CD14-positive monocyte (primary cell): Measurements from ENCODE around the gene SLC26A6. TPM values are rescaled to one million over a fixed set of nuclear protein-coding genes. Genes with fewer than 3 reads are reported as not detected.

Experiments
- DNase-seq, 3 donors: peaks; one replicate each; pipeline ENCODE4 v3.0.0-alpha.2; 2011 to 2022
- H2AFZ ChIP-seq: 2 replicates; pipeline ENCODE4 v1.6.0; 2012; ENCODE audit warnings: mild to moderate bottlenecking, low read depth, low read length, inconsistent platforms; ENCODE audit not compliant: insufficient read depth, poor library complexity, severe bottlenecking
- H3K27ac ChIP-seq, 2 donors: 1 replicate in 1 of 2; 2 replicates in 1 of 2; pipeline ENCODE4 v1.5.1; 2012 to 2013; ENCODE audit warnings: low read length in 2 of 2, control low read depth in 1 of 2, inconsistent platforms in 1 of 2, low read depth in 1 of 2, mild to moderate bottlenecking in 1 of 2
- H3K27me3 ChIP-seq, 2 donors: one replicate each; pipeline versions ENCODE4 v1.6.0 to v1.6.1; 2011 to 2013; ENCODE audit warnings: low read length in 2 of 2; ENCODE audit not compliant: control insufficient read depth in 2 of 2, insufficient read depth in 2 of 2
- H3K36me3 ChIP-seq, 2 donors: replicated peaks in 1 of 2; 1 replicate in 1 of 2; 2 replicates in 1 of 2; pipeline versions ENCODE4 v1.5.1 to v1.6.1; 2012 to 2013; ENCODE audit warnings: low read length in 2 of 2, control low read depth in 1 of 2, inconsistent platforms in 1 of 2, mild to moderate bottlenecking in 1 of 2; ENCODE audit not compliant: insufficient read depth in 2 of 2, control insufficient read depth in 1 of 2
- H3K4me1 ChIP-seq, 2 donors: 1 replicate in 1 of 2; 2 replicates in 1 of 2; pipeline versions ENCODE4 v1.5.1 to v1.6.1; 2012 to 2013; ENCODE audit warnings: low read length in 2 of 2, control low read depth in 1 of 2, inconsistent platforms in 1 of 2, mild to moderate bottlenecking in 1 of 2, moderate library complexity in 1 of 2; ENCODE audit not compliant: insufficient read depth in 2 of 2, control insufficient read depth in 1 of 2
- H3K4me2 ChIP-seq: replicated peaks from 2 replicates; pipeline ENCODE3; 2012; ENCODE audit warnings: low read length, moderate library complexity, mild to moderate bottlenecking; ENCODE audit not compliant: poor library complexity, severe bottlenecking; ENCODE audit errors: extremely low read depth
- H3K4me3 ChIP-seq, 3 experiments: fragments of 200-600 bp in 1 of 3; sonication (generic) in 1 of 3; replicated peaks in 1 of 3; 1 replicate in 2 of 3; 2 replicates in 1 of 3; pipeline ENCODE4 v1.5.1; 2011 to 2013; ENCODE audit warnings: low read length in 3 of 3, mild to moderate bottlenecking in 3 of 3, control low read depth in 2 of 3, low read depth in 2 of 3, inconsistent platforms in 1 of 3, moderate library complexity in 1 of 3
- H3K79me2 ChIP-seq: 2 replicates; pipeline ENCODE4 v1.6.0; 2012; ENCODE audit warnings: mild to moderate bottlenecking, control low read depth, inconsistent platforms, low read length, moderate library complexity; ENCODE audit not compliant: insufficient read depth
- H3K9ac ChIP-seq: 2 replicates; pipeline ENCODE4 v1.6.0; 2017; ENCODE audit warnings: low read length, mild to moderate bottlenecking; ENCODE audit not compliant: insufficient read depth, poor library complexity, severe bottlenecking
- H3K9me3 ChIP-seq, 2 donors: replicated peaks in 1 of 2; 1 replicate in 1 of 2; 2 replicates in 1 of 2; pipeline versions ENCODE4 v1.5.1 to v1.6.1; 2012 to 2013; ENCODE audit warnings: low read length in 2 of 2, control low read depth in 1 of 2; ENCODE audit not compliant: control insufficient read depth in 1 of 2, insufficient read depth in 1 of 2
- H4K20me1 ChIP-seq: 2 replicates; pipeline ENCODE4 v1.6.0; 2012; ENCODE audit warnings: mild to moderate bottlenecking, low read length, control low read depth, moderate library complexity; ENCODE audit not compliant: insufficient read depth
- H3K27ac Mint-ChIP-seq, 7 donors: one replicate each; pipeline ENCODE4 v1.8.0; 2020; ENCODE audit warnings: mild to moderate bottlenecking in 7 of 7, mixed read lengths in 7 of 7, moderate library complexity in 6 of 7, inconsistent platforms in 2 of 7
- H3K27me3 Mint-ChIP-seq, 3 donors: one replicate each; pipeline ENCODE4 v1.8.0; 2021 to 2022; ENCODE audit warnings: low read depth in 3 of 3, mild to moderate bottlenecking in 3 of 3, mixed read lengths in 3 of 3, moderate library complexity in 3 of 3, inconsistent platforms in 1 of 3
- H3K36me3 Mint-ChIP-seq, 2 donors: one replicate each; pipeline ENCODE4 v1.8.0; 2020; ENCODE audit warnings: mixed read lengths in 2 of 2, inconsistent platforms in 1 of 2, mild to moderate bottlenecking in 1 of 2
- H3K4me1 Mint-ChIP-seq: one replicate; pipeline ENCODE4 v1.8.0; 2020; ENCODE audit warnings: mild to moderate bottlenecking, mixed read lengths
- H3K4me3 Mint-ChIP-seq, 2 donors: one replicate each; pipeline ENCODE4 v1.8.0; 2020; ENCODE audit warnings: mild to moderate bottlenecking in 2 of 2, mixed read lengths in 2 of 2, moderate library complexity in 1 of 2
- H3K9me3 Mint-ChIP-seq, 7 donors: one replicate each; pipeline ENCODE4 v1.8.0; 2020 to 2022; ENCODE audit warnings: mixed read lengths in 7 of 7, mild to moderate bottlenecking in 6 of 7, moderate library complexity in 6 of 7, inconsistent platforms in 2 of 7
- CTCF ChIP-seq: fragments of 200-600 bp; IDR thresholded peaks from one replicate; pipeline ENCODE4 v1.8.0; 2022; ENCODE audit warnings: antibody characterized with exemption, mild to moderate bottlenecking
- WGBS: methylation state at CpG from one replicate; pipeline ENCODE4 v1.1.5; 2013; ENCODE audit warnings: missing lambda C conversion rate; ENCODE audit not compliant: insufficient coverage; 5-methylcytosine and 5-hydroxymethylcytosine counted together
- intact Hi-C, 2 donors: fragments of 100-400 bp; cut with micrococcal nuclease; formaldehyde crosslinking; loops; one replicate each; pipeline versions ENCODE4 v1.15.0 to v1.15.1; 2023
- polyA plus RNA-seq, 3 donors: library from polyadenylated mRNA; depleted of rRNA in 1 of 3; unstranded in 2 of 3; stranded (reverse) in 1 of 3; fragments of 300-500 nt in 2 of 3; fragments of >200 nt in 1 of 3; fragmentation: Illumina TruSeq in 2 of 3; gene quantifications; 1 replicate in 2 of 3; 2 replicates in 1 of 3; pipeline ENCODE4 v1.2.3, GENCODE V29; 2012 to 2021

Gene SLC26A6
- polyA plus RNA-seq, 3 donors: 16.3 to 92.8 (median 20.4) TPM

GRCh38 chr3:48633743-48634142 is 1.5 kb downstream of the SLC26A6 start:
- H3K27ac ChIP-seq: no peak overlapping the region
- no peak overlapping the region for H3K9ac ChIP-seq
- H4K20me1 ChIP-seq: peaks cover 16% of the 10 kb centered on the region
- peak overlapping the region; percentile 93 for H3K4me2 ChIP-seq
- H3K36me3 Mint-ChIP-seq: peaks cover 35 to 48% of the 10 kb centered on the region in 2 donors
- H3K4me3 Mint-ChIP-seq: peak overlapping the region in 1 of 2 donors; percentile 93
- H3K27me3 Mint-ChIP-seq: peaks cover 0 to 1% (median under 1%) of the 10 kb centered on the region in 3 donors
- no peak for DNase-seq
- TF ChIP-seq CTCF: no peak
- H3K27ac Mint-ChIP-seq: no peak overlapping the region
- peaks cover 19% of the 10 kb centered on the region for H3K79me2 ChIP-seq
- intact Hi-C loops: loop anchor here (2.0 to 10.0 kb wide), 2 partner anchors 69 to 169 kb away; a partner anchor contains a TSS
- H3K36me3 ChIP-seq: peaks cover 44 to 49% of the 10 kb centered on the region in 2 donors
- H2AFZ ChIP-seq: no peak overlapping the region
- WGBS: 100% methylated on average over 2 of the region's 2 CpGs
- H3K27me3 ChIP-seq: no peaks in the 10 kb centered on the region
- no peaks in the 10 kb centered on the region for H3K9me3 Mint-ChIP-seq
- H3K4me1 Mint-ChIP-seq: peaks cover 23% of the 10 kb centered on the region
- peak overlapping the region in 1 of 3 experiments; percentile 95 for H3K4me3 ChIP-seq
- H3K4me1 ChIP-seq: peaks cover 21 to 32% of the 10 kb centered on the region in 2 donors
- H3K9me3 ChIP-seq: no peaks in the 10 kb centered on the region

GRCh38 chr3:48633256-48633655 is 2.0 kb downstream of the SLC26A6 start:
- H3K79me2 ChIP-seq: peaks cover 19% of the 10 kb centered on the region
- H3K9ac ChIP-seq: no peak overlapping the region
- H3K36me3 ChIP-seq: peaks cover 48 to 54% of the 10 kb centered on the region in 2 donors
- no peak for DNase-seq
- no peaks in the 10 kb centered on the region for H3K9me3 Mint-ChIP-seq
- H3K4me1 ChIP-seq: peaks cover 21 to 32% of the 10 kb centered on the region in 2 donors
- H4K20me1 ChIP-seq: peaks cover 16% of the 10 kb centered on the region
- intact Hi-C loops: loop anchor here (10.0 kb wide), 1 partner anchor 168 kb away; a partner anchor contains a TSS
- peaks cover 0 to 1% (median 0%) of the 10 kb centered on the region in 3 donors for H3K27me3 Mint-ChIP-seq
- no peak overlapping the region for H3K27ac ChIP-seq
- H3K9me3 ChIP-seq: no peaks in the 10 kb centered on the region
- no peak overlapping the region for H2AFZ ChIP-seq
- H3K4me2 ChIP-seq: no peak overlapping the region
- H3K27ac Mint-ChIP-seq: no peak overlapping the region
- no peak for TF ChIP-seq CTCF
- 98% methylated on average over 12 of the region's 15 CpGs for WGBS
- peaks cover 23% of the 10 kb centered on the region for H3K4me1 Mint-ChIP-seq
- peaks cover 40 to 53% of the 10 kb centered on the region in 2 donors for H3K36me3 Mint-ChIP-seq
- H3K4me3 ChIP-seq: no peak overlapping the region
- peak overlapping the region in 1 of 2 donors; percentile 30 for H3K4me3 Mint-ChIP-seq
- H3K27me3 ChIP-seq: no peaks in the 10 kb centered on the region
